Measurements from ENCODE around the gene JMJD8.

Gene JMJD8

GRCh38 chr16:657487-657886, 26.6 kb downstream of the JMJD8 start:
- no peak for DNase-seq (ENCODE audit: low read depth)
- no peak overlapping the region for H3K4me3 ChIP-seq (ENCODE audit: control insufficient read depth, low read depth, low read length)
- no peak for TF ChIP-seq CTCF (conservative IDR thresholded peaks at IDR 0.05; ENCODE audit: control insufficient read depth, insufficient read depth, low read depth, low read length)

GRCh38 chr16:654034-654433, 30.1 kb downstream of the JMJD8 start:
- TF ChIP-seq CTCF (conservative IDR thresholded peaks at IDR 0.05; ENCODE audit: control insufficient read depth, insufficient read depth, low read depth, low read length): no peak
- H3K4me3 ChIP-seq (ENCODE audit: control insufficient read depth, low read depth, low read length): no peak overlapping the region
- no peak for DNase-seq (ENCODE audit: low read depth)

GRCh38 chr16:652454-653305, 31.5 kb downstream of the JMJD8 start:
- no peak for TF ChIP-seq CTCF (conservative IDR thresholded peaks at IDR 0.05; ENCODE audit: control insufficient read depth, insufficient read depth, low read depth, low read length)
- no peak overlapping the region for H3K4me3 ChIP-seq (ENCODE audit: control insufficient read depth, low read depth, low read length)
- no peak for DNase-seq (ENCODE audit: low read depth)

GRCh38 chr16:651844-652243, 32.3 kb downstream of the JMJD8 start:
- no peak for TF ChIP-seq CTCF (conservative IDR thresholded peaks at IDR 0.05; ENCODE audit: control insufficient read depth, insufficient read depth, low read depth, low read length)
- H3K4me3 ChIP-seq (ENCODE audit: control insufficient read depth, low read depth, low read length): no peak overlapping the region
- DNase-seq (ENCODE audit: low read depth): no peak

GRCh38 chr16:649631-650030, 34.5 kb downstream of the JMJD8 start:
- peak overlapping the region; percentile 54 for H3K4me3 ChIP-seq (ENCODE audit: control insufficient read depth, low read depth, low read length)
- TF ChIP-seq CTCF (conservative IDR thresholded peaks at IDR 0.05; ENCODE audit: control insufficient read depth, insufficient read depth, low read depth, low read length): no peak
- no peak for DNase-seq (ENCODE audit: low read depth)

- no peak for TF ChIP-seq CTCF (conservative IDR thresholded peaks at IDR 0.05; ENCODE audit: control insufficient read depth, insufficient read depth, low read depth, low read length)
- peak; percentile 87 for DNase-seq (ENCODE audit: low read depth)
- H3K4me3 ChIP-seq (ENCODE audit: control insufficient read depth, low read depth, low read length): peak within 1 kb of the TSS; percentile 54
These were observed 35.1 kb downstream of the JMJD8 start, which contains the start of gene WDR90 for GRCh38 chr16:648781-649589. TSS of gene WDR90 (plus strand) at chr16:649365. CDS start at chr16:649417, 52 bp downstream.
